GM18951 (cell line): Measurements from ENCODE around the gene NEXMIF.
"Not testable (repeated sequence)": the region's sequence is repeated elsewhere in the genome, so short reads cannot be mapped to it uniquely, and the experiment has no call there.

ENCODE experiments used
- POLR2A ChIP-seq: IDR thresholded peaks from 4 replicates; pipeline ENCODE4 v1.6.1; 2011; ENCODE audit warnings: mild to moderate bottlenecking; ENCODE audit not compliant: insufficient read length, insufficient read depth; ENCODE audit errors: extremely low read depth
- in situ Hi-C: fragments of 300-500 bp; cut with MboI; formaldehyde crosslinking; loops from one replicate; pipeline ENCODE4 v1.12.0; 2022; ENCODE audit warnings: low sequenced_read_pairs, mixed read lengths, inconsistent platforms; ENCODE audit not compliant: unreplicated experiment

The NEXMIF gene

GRCh38 chrX:74925225-74926088 is at the start of gene NEXMIF:
NEXMIF (minus strand) TSS chrX:74925452.
- in situ Hi-C loops, result no loop called here
- TF ChIP-seq POLR2A, result no peak

- in situ Hi-C loops, result not testable (repeated sequence)
These were observed 36.7 kb upstream of the NEXMIF start for GRCh38 chrX:74961962-74962361.

GRCh38 chrX:74949717-74950116 is 24.5 kb upstream of the NEXMIF start:
- in situ Hi-C loops, result no loop called here

GRCh38 chrX:74940414-74940813 is 15.2 kb upstream of the NEXMIF start:
- in situ Hi-C loops, result no loop called here
- TF ChIP-seq POLR2A, result no peak

More at GRCh38 chrX:74949717-74950116, 24.5 kb upstream of the NEXMIF start:
- TF ChIP-seq POLR2A, result no peak

- TF ChIP-seq POLR2A, result no peak
- in situ Hi-C loops, result no loop called here
These were observed 6.0 kb upstream of the NEXMIF start for GRCh38 chrX:74931214-74931613.

GRCh38 chrX:74924449-74925224 is 615 bp downstream of the NEXMIF start:
- in situ Hi-C loops, result loop anchor here (25.0 kb wide), 1 partner anchor 312 kb away; the partner anchor contains the start of gene RLIM
- no peak for TF ChIP-seq POLR2A

GRCh38 chrX:74923942-74924448 is 1.3 kb downstream of the NEXMIF start:
- in situ Hi-C loops, result loop anchor here (25.0 kb wide), 1 partner anchor 312 kb away; the partner anchor contains the start of gene RLIM
- no peak for TF ChIP-seq POLR2A

- no peak for TF ChIP-seq POLR2A
- in situ Hi-C loops, result loop anchor here (25.0 kb wide), 1 partner anchor 311 kb away; the partner anchor contains the start of gene RLIM
These were observed 2.2 kb downstream of the NEXMIF start for GRCh38 chrX:74922922-74923543.

GRCh38 chrX:74911494-74911893 is 13.8 kb downstream of the NEXMIF start:
- no peak for TF ChIP-seq POLR2A
- in situ Hi-C loops, result loop anchor here (25.0 kb wide), 1 partner anchor 299 kb away; the partner anchor contains the start of gene RLIM

GRCh38 chrX:74906417-74906816 is 18.8 kb downstream of the NEXMIF start:
- TF ChIP-seq POLR2A, result no peak
- in situ Hi-C loops, result loop anchor here (25.0 kb wide), 1 partner anchor 294 kb away; the partner anchor contains the start of gene RLIM

GRCh38 chrX:74902806-74903205 is 22.4 kb downstream of the NEXMIF start:
- in situ Hi-C loops, result loop anchor here (25.0 kb wide), 1 partner anchor 291 kb away; the partner anchor contains the start of gene RLIM
- TF ChIP-seq POLR2A, result no peak

GRCh38 chrX:74892561-74892960 is 32.7 kb downstream of the NEXMIF start:
- no peak for TF ChIP-seq POLR2A
- in situ Hi-C loops, result no loop called here

GRCh38 chrX:74890676-74891430 is 34.4 kb downstream of the NEXMIF start:
- in situ Hi-C loops, result no loop called here
- no peak for TF ChIP-seq POLR2A

- in situ Hi-C loops, result not testable (repeated sequence)
These were observed 42.9 kb downstream of the NEXMIF start for GRCh38 chrX:74882383-74882782.
